ENCODE results near the gene SMAD2. TPM values are rescaled to one million over a fixed set of nuclear protein-coding genes. Genes with fewer than 3 reads are reported as not detected.

Gene SMAD2
- total and polyA plus RNA-seq, 2 experiments from 2014 or later = 58.5 to 108 TPM

- no peak overlapping the region for H3K4me3 ChIP-seq
- no peaks in the 10 kb centered on the region for H3K9me3 ChIP-seq (ENCODE audit: low read depth)
- H3K4me1 ChIP-seq (ENCODE audit: insufficient read depth) = peaks cover 9% of the 10 kb centered on the region
- H4K20me1 ChIP-seq (ENCODE audit: insufficient read depth, poor library complexity, severe bottlenecking) = peaks cover 99% of the 10 kb centered on the region
- no peaks in the 10 kb centered on the region for H3K9me2 ChIP-seq (replicated peaks; ENCODE audit: insufficient read depth)
- WGBS (ENCODE audit: low lambda C conversion rate, missing lambda C conversion rate) = 51% methylated on average over 8 of the region's 8 CpGs
- H3K27ac ChIP-seq = no peak overlapping the region
- TF ChIP-seq EZH2 (IDR thresholded peaks at IDR 0.05; ENCODE audit: borderline replicate concordance) (no peak), EZH2phosphoT487 (IDR thresholded peaks at IDR 0.05; ENCODE audit: low read depth, severe bottlenecking, unreplicated experiment) (no peak)
- TF ChIP-seq, protein P1, sequence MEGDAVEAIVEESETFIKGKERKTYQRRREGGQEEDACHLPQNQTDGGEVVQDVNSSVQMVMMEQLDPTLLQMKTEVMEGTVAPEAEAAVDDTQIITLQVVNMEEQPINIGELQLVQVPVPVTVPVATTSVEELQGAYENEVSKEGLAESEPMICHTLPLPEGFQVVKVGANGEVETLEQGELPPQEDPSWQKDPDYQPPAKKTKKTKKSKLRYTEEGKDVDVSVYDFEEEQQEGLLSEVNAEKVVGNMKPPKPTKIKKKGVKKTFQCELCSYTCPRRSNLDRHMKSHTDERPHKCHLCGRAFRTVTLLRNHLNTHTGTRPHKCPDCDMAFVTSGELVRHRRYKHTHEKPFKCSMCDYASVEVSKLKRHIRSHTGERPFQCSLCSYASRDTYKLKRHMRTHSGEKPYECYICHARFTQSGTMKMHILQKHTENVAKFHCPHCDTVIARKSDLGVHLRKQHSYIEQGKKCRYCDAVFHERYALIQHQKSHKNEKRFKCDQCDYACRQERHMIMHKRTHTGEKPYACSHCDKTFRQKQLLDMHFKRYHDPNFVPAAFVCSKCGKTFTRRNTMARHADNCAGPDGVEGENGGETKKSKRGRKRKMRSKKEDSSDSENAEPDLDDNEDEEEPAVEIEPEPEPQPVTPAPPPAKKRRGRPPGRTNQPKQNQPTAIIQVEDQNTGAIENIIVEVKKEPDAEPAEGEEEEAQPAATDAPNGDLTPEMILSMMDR (IDR thresholded peaks at IDR 0.05; ENCODE audit: poor library complexity) = no peak
- peaks cover 100% of the 10 kb centered on the region for H3K79me2 ChIP-seq
- no peaks in the 10 kb centered on the region for H3K27me3 ChIP-seq
- H3K36me3 ChIP-seq (replicated peaks; ENCODE audit: insufficient read depth, low read depth) = no peaks in the 10 kb centered on the region
- no peak for DNase-seq (ENCODE audit: low spot score)
- no peak overlapping the region for H2AFZ ChIP-seq
- H3K4me2 ChIP-seq = no peak overlapping the region
Measured at GRCh38 chr18:47917923-47918610, 12.4 kb downstream of the SMAD2 start.

- no peak overlapping the region for H3K4me2 ChIP-seq
- no peaks in the 10 kb centered on the region for H3K9me3 ChIP-seq (ENCODE audit: low read depth)
- no peak overlapping the region for H3K4me3 ChIP-seq
- peaks cover 96% of the 10 kb centered on the region for H4K20me1 ChIP-seq (ENCODE audit: insufficient read depth, poor library complexity, severe bottlenecking)
- TF ChIP-seq, protein P1 (IDR thresholded peaks at IDR 0.05; ENCODE audit: poor library complexity) = no peak
- TF ChIP-seq EZH2phosphoT487 (IDR thresholded peaks at IDR 0.05; ENCODE audit: low read depth, severe bottlenecking, unreplicated experiment) = no peak
- no peak for TF ChIP-seq EZH2 (IDR thresholded peaks at IDR 0.05; ENCODE audit: borderline replicate concordance)
- H3K79me2 ChIP-seq = peaks cover 100% of the 10 kb centered on the region
- no peak overlapping the region for H2AFZ ChIP-seq
- DNase-seq (ENCODE audit: low spot score) = no peak
- 81% methylated on average over 3 of the region's 3 CpGs for WGBS (ENCODE audit: low lambda C conversion rate, missing lambda C conversion rate)
- no peaks in the 10 kb centered on the region for H3K36me3 ChIP-seq (replicated peaks; ENCODE audit: insufficient read depth, low read depth)
- no peaks in the 10 kb centered on the region for H3K27me3 ChIP-seq
- H3K27ac ChIP-seq = no peak overlapping the region
- H3K9me2 ChIP-seq (replicated peaks; ENCODE audit: insufficient read depth) = no peaks in the 10 kb centered on the region
- H3K4me1 ChIP-seq (ENCODE audit: insufficient read depth) = peaks cover 27% of the 10 kb centered on the region
Measured at GRCh38 chr18:47915930-47916329, 14.5 kb downstream of the SMAD2 start.

GRCh38 chr18:47915229-47915628 is 15.2 kb downstream of the SMAD2 start:
- TF ChIP-seq EZH2phosphoT487 (IDR thresholded peaks at IDR 0.05; ENCODE audit: low read depth, severe bottlenecking, unreplicated experiment) = no peak
- no peak for TF ChIP-seq EZH2 (IDR thresholded peaks at IDR 0.05; ENCODE audit: borderline replicate concordance)
- TF ChIP-seq, protein P1 (IDR thresholded peaks at IDR 0.05; ENCODE audit: poor library complexity) = no peak
- no peak for DNase-seq (ENCODE audit: low spot score)
- H3K36me3 ChIP-seq (replicated peaks; ENCODE audit: insufficient read depth, low read depth) = no peaks in the 10 kb centered on the region
- H3K9me2 ChIP-seq (replicated peaks; ENCODE audit: insufficient read depth) = no peaks in the 10 kb centered on the region
- no peak overlapping the region for H2AFZ ChIP-seq
- peaks cover 27% of the 10 kb centered on the region for H3K4me1 ChIP-seq (ENCODE audit: insufficient read depth)
- no peaks in the 10 kb centered on the region for H3K27me3 ChIP-seq
- peaks cover 100% of the 10 kb centered on the region for H3K79me2 ChIP-seq
- no peak overlapping the region for H3K4me2 ChIP-seq
- no peak overlapping the region for H3K27ac ChIP-seq
- H4K20me1 ChIP-seq (ENCODE audit: insufficient read depth, poor library complexity, severe bottlenecking) = peaks cover 89% of the 10 kb centered on the region
- no peak overlapping the region for H3K4me3 ChIP-seq
- no peaks in the 10 kb centered on the region for H3K9me3 ChIP-seq (ENCODE audit: low read depth)
